Glutamatergic neuron (in vitro differentiated cells): ENCODE data around the gene ZNF665. TPM values are rescaled to one million over a fixed set of nuclear protein-coding genes. Genes with fewer than 3 reads are reported as not detected.
"Not testable (repeated sequence)": the region's sequence is repeated elsewhere in the genome, so short reads cannot be mapped to it uniquely, and the experiment has no call there.

Source experiments
- DNase-seq: peaks from one replicate; pipeline ENCODE4 v3.0.0; 2022
- H3K27ac Mint-ChIP-seq: one replicate; pipeline ENCODE4 v1.8.0; 2020; ENCODE audit warnings: mild to moderate bottlenecking, mixed read lengths, inconsistent platforms; ENCODE audit not compliant: unreplicated experiment
- H3K27me3 Mint-ChIP-seq: one replicate; pipeline ENCODE4 v1.8.0; 2020; ENCODE audit warnings: mild to moderate bottlenecking, moderate library complexity, mixed read lengths, inconsistent platforms; ENCODE audit not compliant: unreplicated experiment
- H3K36me3 Mint-ChIP-seq: one replicate; pipeline ENCODE4 v1.8.0; 2020; ENCODE audit warnings: mild to moderate bottlenecking, mixed read lengths, inconsistent platforms; ENCODE audit not compliant: unreplicated experiment
- H3K4me1 Mint-ChIP-seq: one replicate; pipeline ENCODE4 v1.8.0; 2020; ENCODE audit warnings: mild to moderate bottlenecking, low read depth, mixed read lengths, inconsistent platforms; ENCODE audit not compliant: unreplicated experiment
- H3K4me3 Mint-ChIP-seq: one replicate; pipeline ENCODE4 v1.8.0; 2020; ENCODE audit warnings: mild to moderate bottlenecking, mixed read lengths, inconsistent platforms; ENCODE audit not compliant: unreplicated experiment
- H3K9me3 Mint-ChIP-seq: one replicate; pipeline ENCODE4 v1.8.0; 2020; ENCODE audit warnings: mild to moderate bottlenecking, moderate library complexity, mixed read lengths, inconsistent platforms; ENCODE audit not compliant: unreplicated experiment
- total RNA-seq: library from RNA; stranded (reverse); fragmentation: NEBNext Ultra II Directional; extraction: Animal tissue kit (Norgen Biotek cat#: 25700); gene quantifications from one replicate; pipeline ENCODE4 v1.2.1, GENCODE V29; 2021; ENCODE audit not compliant: unreplicated experiment
- TF ChIP-seq, protein P1 (sequence below): fragments of 200-600 bp; sonication (generic); IDR thresholded peaks from one replicate; pipeline ENCODE4 v1.5.0; 2021; ENCODE audit not compliant: partially characterized antibody, unreplicated experiment

ZNF665 gene
- total RNA-seq, 1 donor from 2014 or later = 1.1 TPM

DNA sequence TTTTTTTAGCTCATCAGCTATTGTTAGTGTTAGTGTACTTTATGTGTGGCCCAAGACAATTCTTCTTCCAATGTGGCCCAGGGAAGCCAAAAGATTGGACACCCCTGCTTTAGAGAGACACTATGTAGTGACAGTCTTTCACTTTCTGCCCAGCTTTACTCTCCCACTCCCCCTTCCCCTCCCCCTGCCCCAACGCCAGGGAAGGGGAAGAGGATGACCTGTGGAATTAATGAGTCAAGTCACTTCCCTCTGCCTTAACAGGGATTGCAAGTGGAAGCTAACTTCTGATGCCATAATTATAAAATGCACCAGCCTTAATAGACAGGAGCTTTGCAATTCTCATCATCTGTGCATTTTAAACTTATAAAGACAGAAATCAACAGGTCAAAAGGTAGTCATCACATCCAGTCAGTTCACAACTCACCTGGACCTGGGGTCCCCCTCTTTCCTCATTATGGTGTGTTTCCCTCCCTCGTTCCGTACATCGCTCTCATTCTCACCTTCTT is 62.0 kb downstream of the ZNF665 start:
- peak overlapping the region; percentile 91 for H3K4me3 Mint-ChIP-seq
- DNase-seq = no peak
- peaks cover 12% of the 10 kb centered on the region for H3K27me3 Mint-ChIP-seq
- H3K36me3 Mint-ChIP-seq = peaks cover 5% of the 10 kb centered on the region
- TF ChIP-seq, protein P1, sequence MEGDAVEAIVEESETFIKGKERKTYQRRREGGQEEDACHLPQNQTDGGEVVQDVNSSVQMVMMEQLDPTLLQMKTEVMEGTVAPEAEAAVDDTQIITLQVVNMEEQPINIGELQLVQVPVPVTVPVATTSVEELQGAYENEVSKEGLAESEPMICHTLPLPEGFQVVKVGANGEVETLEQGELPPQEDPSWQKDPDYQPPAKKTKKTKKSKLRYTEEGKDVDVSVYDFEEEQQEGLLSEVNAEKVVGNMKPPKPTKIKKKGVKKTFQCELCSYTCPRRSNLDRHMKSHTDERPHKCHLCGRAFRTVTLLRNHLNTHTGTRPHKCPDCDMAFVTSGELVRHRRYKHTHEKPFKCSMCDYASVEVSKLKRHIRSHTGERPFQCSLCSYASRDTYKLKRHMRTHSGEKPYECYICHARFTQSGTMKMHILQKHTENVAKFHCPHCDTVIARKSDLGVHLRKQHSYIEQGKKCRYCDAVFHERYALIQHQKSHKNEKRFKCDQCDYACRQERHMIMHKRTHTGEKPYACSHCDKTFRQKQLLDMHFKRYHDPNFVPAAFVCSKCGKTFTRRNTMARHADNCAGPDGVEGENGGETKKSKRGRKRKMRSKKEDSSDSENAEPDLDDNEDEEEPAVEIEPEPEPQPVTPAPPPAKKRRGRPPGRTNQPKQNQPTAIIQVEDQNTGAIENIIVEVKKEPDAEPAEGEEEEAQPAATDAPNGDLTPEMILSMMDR = no peak
- peaks cover 4% of the 10 kb centered on the region for H3K4me1 Mint-ChIP-seq
- peaks cover 5% of the 10 kb centered on the region for H3K9me3 Mint-ChIP-seq
- H3K27ac Mint-ChIP-seq = no peak overlapping the region

DNA sequence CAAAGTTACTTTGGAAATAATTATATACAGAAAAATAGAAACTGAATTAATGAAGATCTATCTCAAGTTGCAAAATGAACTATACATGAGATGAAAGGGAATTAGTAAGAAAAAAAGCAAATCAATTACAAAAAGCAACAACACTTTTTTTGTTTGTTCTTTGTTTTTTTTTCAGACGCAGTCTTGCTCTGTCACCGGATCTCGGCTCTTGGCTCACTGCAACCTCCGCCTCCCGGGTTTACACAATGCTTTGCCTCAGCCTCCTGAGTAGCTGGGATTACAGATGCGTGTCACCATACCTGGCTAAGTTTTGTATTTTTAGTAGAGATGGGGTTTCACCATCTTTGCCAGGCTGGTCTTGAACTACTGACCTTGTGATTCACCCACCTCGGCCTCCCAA is 62.7 kb downstream of the ZNF665 start:
- Mint-ChIP-seq H3K4me3 (no peak overlapping the region), H3K9me3 (peaks cover 5% of the 10 kb centered on the region), H3K4me1 (peaks cover 4% of the 10 kb centered on the region), H3K36me3 (peaks cover 5% of the 10 kb centered on the region), H3K27me3 (peaks cover 12% of the 10 kb centered on the region), H3K27ac (no peak overlapping the region)
- DNase-seq = no peak
- TF ChIP-seq, protein P1 = no peak

DNA sequence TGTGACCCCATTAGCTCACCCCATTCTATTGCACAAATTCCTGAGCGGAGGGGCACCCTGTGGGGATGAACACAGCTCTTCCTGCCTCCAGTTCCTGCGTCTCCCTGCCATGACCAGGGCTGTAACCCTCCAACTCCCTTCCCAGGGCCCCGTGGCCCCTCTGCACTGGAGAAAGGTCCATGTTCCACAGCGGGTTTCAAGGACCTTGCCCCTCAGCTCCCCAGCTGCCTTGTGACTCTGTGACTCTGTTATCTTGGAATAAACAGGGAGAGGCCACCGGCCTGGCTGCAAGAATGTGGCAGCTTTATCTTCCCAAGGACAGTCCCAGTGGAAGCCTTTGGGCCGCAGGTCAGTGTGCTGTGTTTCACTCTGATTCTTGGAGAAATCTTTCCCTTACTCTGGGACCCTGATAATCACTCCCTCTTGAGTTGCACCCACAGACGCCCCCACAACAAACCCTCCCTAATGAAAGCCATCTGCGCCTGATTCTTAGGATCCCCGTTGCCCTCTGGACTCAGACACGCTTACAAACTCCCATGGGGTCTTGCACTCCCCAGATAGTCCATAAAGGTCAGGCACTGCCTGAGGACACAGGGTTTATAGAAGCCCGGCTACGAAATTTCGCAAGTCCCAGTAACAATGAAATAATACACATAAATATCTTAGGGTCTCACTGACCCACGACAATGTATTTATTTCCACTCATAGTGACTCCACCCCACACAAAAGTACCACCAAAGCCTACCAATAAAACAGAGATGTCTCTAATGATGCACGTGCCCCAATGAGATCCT is 66.2 kb downstream of the ZNF665 start:
- H3K9me3 Mint-ChIP-seq, H3K36me3 Mint-ChIP-seq, H3K4me1 Mint-ChIP-seq, DNase-seq, H3K27me3 Mint-ChIP-seq, H3K4me3 Mint-ChIP-seq, H3K27ac Mint-ChIP-seq: not testable (repeated sequence)

DNA sequence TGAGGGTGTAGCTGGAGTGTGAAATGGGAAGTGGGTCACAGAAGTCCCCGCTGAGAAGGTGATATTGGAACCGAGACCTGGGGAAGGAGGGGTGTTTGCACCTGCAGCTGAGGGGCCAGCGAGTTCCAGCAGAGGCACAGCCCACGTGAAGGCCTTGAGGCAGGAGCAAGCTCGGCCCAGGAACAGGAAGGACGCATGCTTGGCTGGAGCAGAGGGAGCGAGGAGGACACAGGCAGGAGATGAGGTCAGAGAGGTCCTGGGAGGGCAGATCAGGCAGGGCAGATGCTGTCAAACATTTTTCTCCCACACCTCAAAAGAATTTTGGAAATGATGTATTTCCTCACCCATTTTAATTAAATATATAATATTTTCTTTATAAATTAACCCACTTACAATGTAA is 69.8 kb downstream of the ZNF665 start:
- TF ChIP-seq, protein P1 = no peak
- H3K4me3 Mint-ChIP-seq = peak overlapping the region; percentile 5
- H3K4me1 Mint-ChIP-seq = no peaks in the 10 kb centered on the region
- H3K9me3 Mint-ChIP-seq = peaks cover 6% of the 10 kb centered on the region
- DNase-seq = no peak
- H3K27me3 Mint-ChIP-seq = no peaks in the 10 kb centered on the region
- peaks cover 7% of the 10 kb centered on the region for H3K36me3 Mint-ChIP-seq
- no peak overlapping the region for H3K27ac Mint-ChIP-seq

Other genes starting within 250 kb of the ZNF665 start
- gene ZNF816, start 230.5 kb downstream of the ZNF665 start, total RNA-seq = 11.9 TPM
- not detected for gene ERVV-1, start 179.4 kb downstream of the ZNF665 start, total RNA-seq
- not detected for gene ERVV-2, start 148.6 kb downstream of the ZNF665 start, total RNA-seq
- 127 TPM for gene ZNF160, start 89.9 kb downstream of the ZNF665 start, total RNA-seq
- gene ZNF415, start 60.4 kb downstream of the ZNF665 start, total RNA-seq = 12.7 TPM
- gene ZNF347, start 34.3 kb downstream of the ZNF665 start, total RNA-seq = 11.1 TPM
- gene ZNF677, start 61.5 kb upstream of the ZNF665 start, total RNA-seq = 63.0 TPM
- not detected for gene VN1R2, start 64.9 kb upstream of the ZNF665 start, total RNA-seq
- gene VN1R4, start 74.4 kb upstream of the ZNF665 start, total RNA-seq = not detected
- 8.5 TPM for gene ZNF845, start 140.4 kb upstream of the ZNF665 start, total RNA-seq
- 8.2 TPM for gene ZNF525, start 172.3 kb upstream of the ZNF665 start, total RNA-seq
- 21.4 TPM for gene ZNF765, start 201.8 kb upstream of the ZNF665 start, total RNA-seq
- gene ZNF761, start 238.6 kb upstream of the ZNF665 start, total RNA-seq = 9.8 TPM